GM21390 (cell line): ENCODE measurements around the gene MYT1.

Source experiments
- ATAC-seq: cut with Tn5 transposase; IDR thresholded peaks from one replicate; pipeline ENCODE4 v1.9.1; 2021; ENCODE audit not compliant: unreplicated experiment

The MYT1 gene

GRCh38 chr20:64153861-64154589 lies 10.2 kb upstream of the MYT1 start:
- ATAC-seq = no peak

GRCh38 chr20:64154590-64155257 lies 9.5 kb upstream of the MYT1 start:
- ATAC-seq = no peak

GRCh38 chr20:64155258-64156135 lies 8.8 kb upstream of the MYT1 start:
- ATAC-seq = no peak

GRCh38 chr20:64156136-64156885 lies 7.9 kb upstream of the MYT1 start:
- ATAC-seq = no peak

- ATAC-seq = no peak
These were observed 7.1 kb upstream of the MYT1 start for GRCh38 chr20:64156886-64157875.

GRCh38 chr20:64157878-64158277 lies 6.4 kb upstream of the MYT1 start:
- ATAC-seq = no peak

GRCh38 chr20:64158346-64159285 lies 5.6 kb upstream of the MYT1 start:
- no peak for ATAC-seq

GRCh38 chr20:64159286-64159680 lies 5.0 kb upstream of the MYT1 start:
- ATAC-seq = no peak

- ATAC-seq = no peak
These were observed 4.5 kb upstream of the MYT1 start for GRCh38 chr20:64159711-64160110.

- ATAC-seq = no peak
These were observed 4.1 kb upstream of the MYT1 start for GRCh38 chr20:64160118-64160517.

GRCh38 chr20:64160526-64161355 lies 3.5 kb upstream of the MYT1 start:
- no peak for ATAC-seq

- no peak for ATAC-seq
These were observed 2.7 kb upstream of the MYT1 start for GRCh38 chr20:64161356-64162238.

GRCh38 chr20:64162239-64162910 lies 1.9 kb upstream of the MYT1 start:
- no peak for ATAC-seq

GRCh38 chr20:64163776-64164122 lies 503 bp upstream of the MYT1 start:
- ATAC-seq = no peak

- no peak for ATAC-seq
These were observed 1.8 kb downstream of the MYT1 start for GRCh38 chr20:64165866-64166600.
